ENCODE data around the gene TMEM269.
"Not testable (repeated sequence)": the region's sequence is repeated elsewhere in the genome, so short reads cannot be mapped to it uniquely, and the experiment has no call there.

Gene TMEM269

DNA sequence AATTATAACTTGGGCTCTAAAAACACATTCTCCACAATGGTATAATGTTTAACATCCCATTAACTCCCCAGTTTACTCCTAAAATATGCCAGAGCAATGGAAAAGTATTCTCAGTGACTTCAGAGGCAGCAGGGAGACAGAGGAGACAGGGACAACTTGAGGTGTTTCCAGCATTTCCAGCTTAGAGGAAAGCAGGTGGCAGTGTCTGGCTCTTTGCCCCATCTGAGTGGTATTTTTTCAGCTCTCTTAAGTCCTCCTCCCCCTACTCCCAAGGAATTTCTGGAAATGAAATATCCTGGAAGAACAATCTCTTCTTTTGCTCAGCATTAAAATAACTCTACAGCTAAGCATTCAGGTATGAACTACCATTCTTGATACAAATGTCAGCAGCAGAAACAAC is 21.4 kb downstream of the TMEM269 start:
- Histone ChIP-seq H3K4me1 (ENCODE audit: low read length) (no peaks in the 10 kb centered on the region), H3K27ac (ENCODE audit: low read length) (no peak overlapping the region), H3K9ac (ENCODE audit: low read length) (no peak overlapping the region), H3K79me2 (ENCODE audit: low read length) (no peaks in the 10 kb centered on the region), H3K4me2 (ENCODE audit: low read depth, low read length) (no peak overlapping the region), H4K20me1 (ENCODE audit: insufficient read depth, low read length) (no peaks in the 10 kb centered on the region), H2AFZ (ENCODE audit: low read length) (no peak overlapping the region), H3K9me3 (replicated peaks; ENCODE audit: insufficient read depth, low read length) (no peaks in the 10 kb centered on the region), H3K27me3 (replicated peaks; ENCODE audit: insufficient read depth, low read length) (no peaks in the 10 kb centered on the region), H3K4me3 (ENCODE audit: low read length) (no peak overlapping the region), H3K36me3 (replicated peaks; ENCODE audit: insufficient read depth, low read length) (no peaks in the 10 kb centered on the region), H3K9me2 (replicated peaks; ENCODE audit: insufficient read depth, low read length) (no peaks in the 10 kb centered on the region), H3F3A (ENCODE audit: insufficient read depth, low read length) (no peaks in the 10 kb centered on the region)
- DNase-seq: no peak
- TF ChIP-seq EZH2 (optimal IDR thresholded peaks at IDR 0.05; ENCODE audit: low read depth, low read length) (no peak), EZH2phosphoT487 (IDR thresholded peaks at IDR 0.05; ENCODE audit: low read length) (no peak)
- TF ChIP-seq, protein P1, sequence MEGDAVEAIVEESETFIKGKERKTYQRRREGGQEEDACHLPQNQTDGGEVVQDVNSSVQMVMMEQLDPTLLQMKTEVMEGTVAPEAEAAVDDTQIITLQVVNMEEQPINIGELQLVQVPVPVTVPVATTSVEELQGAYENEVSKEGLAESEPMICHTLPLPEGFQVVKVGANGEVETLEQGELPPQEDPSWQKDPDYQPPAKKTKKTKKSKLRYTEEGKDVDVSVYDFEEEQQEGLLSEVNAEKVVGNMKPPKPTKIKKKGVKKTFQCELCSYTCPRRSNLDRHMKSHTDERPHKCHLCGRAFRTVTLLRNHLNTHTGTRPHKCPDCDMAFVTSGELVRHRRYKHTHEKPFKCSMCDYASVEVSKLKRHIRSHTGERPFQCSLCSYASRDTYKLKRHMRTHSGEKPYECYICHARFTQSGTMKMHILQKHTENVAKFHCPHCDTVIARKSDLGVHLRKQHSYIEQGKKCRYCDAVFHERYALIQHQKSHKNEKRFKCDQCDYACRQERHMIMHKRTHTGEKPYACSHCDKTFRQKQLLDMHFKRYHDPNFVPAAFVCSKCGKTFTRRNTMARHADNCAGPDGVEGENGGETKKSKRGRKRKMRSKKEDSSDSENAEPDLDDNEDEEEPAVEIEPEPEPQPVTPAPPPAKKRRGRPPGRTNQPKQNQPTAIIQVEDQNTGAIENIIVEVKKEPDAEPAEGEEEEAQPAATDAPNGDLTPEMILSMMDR (IDR thresholded peaks at IDR 0.05; ENCODE audit: low read length): no peak

DNA sequence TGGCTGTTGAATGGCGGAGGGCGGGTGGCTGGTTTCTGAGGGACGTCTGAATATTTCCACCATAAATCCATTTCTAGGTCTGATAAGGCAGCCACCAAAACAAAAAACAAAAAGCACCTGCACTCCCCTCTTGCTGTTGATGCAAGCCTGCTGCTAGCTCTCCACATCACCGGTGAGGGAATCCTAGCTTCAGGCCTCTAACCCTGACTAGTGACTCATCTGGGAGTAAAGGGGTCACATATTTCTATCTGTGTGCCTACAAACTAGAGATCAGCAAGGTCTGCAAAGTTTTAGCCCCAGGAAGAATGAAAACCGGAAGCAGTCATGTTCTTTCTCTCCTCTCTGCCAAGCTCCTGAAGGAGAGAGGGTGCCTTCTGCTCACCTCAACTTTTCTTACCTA is 21.8 kb downstream of the TMEM269 start:
- Histone ChIP-seq H3K36me3 (replicated peaks; ENCODE audit: insufficient read depth, low read length) (no peaks in the 10 kb centered on the region), H3K4me3 (ENCODE audit: low read length) (no peak overlapping the region), H3K79me2 (ENCODE audit: low read length) (no peaks in the 10 kb centered on the region), H3F3A (ENCODE audit: insufficient read depth, low read length) (no peaks in the 10 kb centered on the region), H3K9me2 (replicated peaks; ENCODE audit: insufficient read depth, low read length) (no peaks in the 10 kb centered on the region), H3K4me2 (ENCODE audit: low read depth, low read length) (no peak overlapping the region), H3K9ac (ENCODE audit: low read length) (no peak overlapping the region), H3K4me1 (ENCODE audit: low read length) (no peaks in the 10 kb centered on the region), H3K27me3 (replicated peaks; ENCODE audit: insufficient read depth, low read length) (no peaks in the 10 kb centered on the region), H3K27ac (ENCODE audit: low read length) (no peak overlapping the region), H3K9me3 (replicated peaks; ENCODE audit: insufficient read depth, low read length) (no peaks in the 10 kb centered on the region), H2AFZ (ENCODE audit: low read length) (no peak overlapping the region), H4K20me1 (ENCODE audit: insufficient read depth, low read length) (no peaks in the 10 kb centered on the region)
- TF ChIP-seq, protein P1 (IDR thresholded peaks at IDR 0.05; ENCODE audit: low read length): no peak
- TF ChIP-seq EZH2 (optimal IDR thresholded peaks at IDR 0.05; ENCODE audit: low read depth, low read length): no peak
- TF ChIP-seq EZH2phosphoT487 (IDR thresholded peaks at IDR 0.05; ENCODE audit: low read length): no peak
- DNase-seq: no peak

DNA sequence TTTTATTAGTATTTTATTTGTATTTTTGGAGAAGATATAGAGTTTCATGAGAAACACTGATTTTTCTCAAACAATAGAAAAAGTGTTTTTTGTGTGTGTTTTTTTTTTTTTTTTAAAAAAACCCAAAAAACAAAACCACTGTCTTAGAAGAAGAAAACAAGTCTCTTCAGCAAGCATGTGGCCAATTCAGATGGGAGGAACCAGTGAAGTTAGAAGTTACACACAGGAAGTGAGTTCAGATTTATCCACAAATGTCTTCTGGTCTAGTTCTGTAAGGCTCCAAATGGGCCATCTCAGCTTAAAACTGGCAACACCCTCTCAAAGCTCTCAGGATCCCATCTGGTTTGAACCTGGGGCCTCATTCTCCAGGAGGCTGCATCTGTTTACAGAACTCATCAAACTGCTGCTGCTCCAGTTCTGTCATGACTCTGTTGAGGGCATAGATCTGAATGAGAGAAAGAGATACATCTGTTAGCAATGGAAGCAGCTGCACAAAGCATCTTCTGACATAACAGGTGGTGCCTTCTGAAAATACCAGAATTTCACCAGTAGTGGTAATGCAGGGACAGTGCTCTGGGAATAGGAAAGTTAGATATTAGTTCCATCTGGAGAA is 22.4 kb downstream of the TMEM269 start:
- Histone ChIP-seq H3K4me1 (ENCODE audit: low read length) (no peaks in the 10 kb centered on the region), H3F3A (ENCODE audit: insufficient read depth, low read length) (no peaks in the 10 kb centered on the region), H3K36me3 (replicated peaks; ENCODE audit: insufficient read depth, low read length) (no peaks in the 10 kb centered on the region), H3K4me3 (ENCODE audit: low read length) (no peak overlapping the region), H4K20me1 (ENCODE audit: insufficient read depth, low read length) (no peaks in the 10 kb centered on the region), H2AFZ (ENCODE audit: low read length) (no peak overlapping the region), H3K79me2 (ENCODE audit: low read length) (no peaks in the 10 kb centered on the region), H3K9me2 (replicated peaks; ENCODE audit: insufficient read depth, low read length) (no peaks in the 10 kb centered on the region), H3K4me2 (ENCODE audit: low read depth, low read length) (no peak overlapping the region), H3K27me3 (replicated peaks; ENCODE audit: insufficient read depth, low read length) (no peaks in the 10 kb centered on the region), H3K27ac (ENCODE audit: low read length) (no peak overlapping the region), H3K9ac (ENCODE audit: low read length) (no peak overlapping the region), H3K9me3 (replicated peaks; ENCODE audit: insufficient read depth, low read length) (no peaks in the 10 kb centered on the region)
- no peak for DNase-seq
- no peak for TF ChIP-seq EZH2phosphoT487 (IDR thresholded peaks at IDR 0.05; ENCODE audit: low read length)
- no peak for TF ChIP-seq EZH2 (optimal IDR thresholded peaks at IDR 0.05; ENCODE audit: low read depth, low read length)
- TF ChIP-seq, protein P1 (IDR thresholded peaks at IDR 0.05; ENCODE audit: low read length): no peak

DNA sequence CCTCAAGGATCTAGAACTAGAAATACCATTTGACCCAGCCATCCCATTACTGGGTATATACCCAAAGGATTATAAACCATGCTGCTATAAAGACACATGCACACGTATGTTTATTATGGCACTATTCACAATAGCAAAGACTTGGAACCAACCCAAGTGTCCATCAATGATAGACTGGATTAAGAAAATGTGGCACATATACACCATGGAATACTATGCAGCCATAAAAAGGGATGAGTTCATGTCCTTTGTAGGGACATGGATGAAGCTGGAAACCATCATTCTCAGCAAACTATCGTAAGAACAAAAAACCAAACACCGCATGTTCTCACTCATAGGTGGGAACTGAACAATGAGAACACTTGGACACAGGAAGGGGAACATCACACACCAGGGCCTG is 30.0 kb downstream of the TMEM269 start:
- not testable (repeated sequence) for H3K4me1 ChIP-seq (ENCODE audit: low read length); H3K79me2 ChIP-seq (ENCODE audit: low read length); H3K4me3 ChIP-seq (ENCODE audit: low read length); H3K4me2 ChIP-seq (ENCODE audit: low read depth, low read length); H3K36me3 ChIP-seq (replicated peaks; ENCODE audit: insufficient read depth, low read length); H3K27me3 ChIP-seq (replicated peaks; ENCODE audit: insufficient read depth, low read length); H3K27ac ChIP-seq (ENCODE audit: low read length); H3K9me3 ChIP-seq (replicated peaks; ENCODE audit: insufficient read depth, low read length); H4K20me1 ChIP-seq (ENCODE audit: insufficient read depth, low read length); H3F3A ChIP-seq (ENCODE audit: insufficient read depth, low read length); H2AFZ ChIP-seq (ENCODE audit: low read length); H3K9ac ChIP-seq (ENCODE audit: low read length); H3K9me2 ChIP-seq (replicated peaks; ENCODE audit: insufficient read depth, low read length); DNase-seq

Data from MM.1S (cell line).